Endodermal cell (in vitro differentiated cells): Measurements from ENCODE around the gene BCL11A. TPM values are rescaled to one million over a fixed set of nuclear protein-coding genes. Genes with fewer than 3 reads are reported as not detected.

Experiments
- DNase-seq: peaks from one replicate; pipeline ENCODE4 v3.0.0-alpha.2; 2017
- H3K27ac ChIP-seq: 2 replicates; pipeline ENCODE4 v1.5.1; 2013; ENCODE audit warnings: mild to moderate bottlenecking, low read depth, low read length, moderate library complexity
- H3K27me3 ChIP-seq: 2 replicates; pipeline ENCODE4 v1.6.1; 2013; ENCODE audit warnings: mild to moderate bottlenecking, low read length, moderate library complexity; ENCODE audit not compliant: insufficient read depth, control insufficient read depth, poor library complexity, severe bottlenecking
- H3K36me3 ChIP-seq: 2 replicates; pipeline ENCODE4 v1.7.0; 2013; ENCODE audit warnings: mild to moderate bottlenecking, low read length, moderate library complexity; ENCODE audit not compliant: control insufficient read depth, insufficient read depth
- H3K4me1 ChIP-seq: one replicate; pipeline ENCODE4 v1.7.0; 2013; ENCODE audit warnings: low read length; ENCODE audit not compliant: control insufficient read depth, insufficient read depth
- H3K4me3 ChIP-seq: 2 replicates; pipeline ENCODE4 v1.5.1; 2013; ENCODE audit warnings: mild to moderate bottlenecking, low read length, moderate library complexity
- H3K9ac ChIP-seq: 2 replicates; pipeline ENCODE4 v1.6.1; 2013; ENCODE audit warnings: mild to moderate bottlenecking, low read length, moderate library complexity; ENCODE audit not compliant: poor library complexity, severe bottlenecking; ENCODE audit errors: extremely low read depth
- H3K9me3 ChIP-seq: 2 replicates; pipeline ENCODE4 v1.6.1; 2013; ENCODE audit warnings: mild to moderate bottlenecking, low read length, moderate library complexity; ENCODE audit not compliant: control insufficient read depth
- H3K27ac Mint-ChIP-seq: 2 replicates; pipeline ENCODE4 v1.8.0; 2020; ENCODE audit warnings: mixed read lengths
- H3K27me3 Mint-ChIP-seq: 2 replicates; pipeline ENCODE4 v1.8.0; 2021; ENCODE audit warnings: mild to moderate bottlenecking, mixed read lengths; ENCODE audit not compliant: insufficient read depth
- H3K36me3 Mint-ChIP-seq: 2 replicates; pipeline ENCODE4 v1.8.0; 2020; ENCODE audit warnings: low read depth, mixed read lengths
- H3K4me1 Mint-ChIP-seq: 2 replicates; pipeline ENCODE4 v1.8.0; 2020; ENCODE audit warnings: mixed read lengths
- H3K4me3 Mint-ChIP-seq: 2 replicates; pipeline ENCODE4 v1.8.0; 2020; ENCODE audit warnings: mild to moderate bottlenecking, moderate library complexity, mixed read lengths
- H3K9me3 Mint-ChIP-seq: 2 replicates; pipeline ENCODE4 v1.8.0; 2020; ENCODE audit warnings: mild to moderate bottlenecking, mixed read lengths
- WGBS, 2 experiments: methylation state at CpG; one replicate each; pipeline versions ENCODE4 v1.1.5 to v1.1.7; 2013; ENCODE audit warnings: missing lambda C conversion rate in 2 of 2, mixed read lengths in 1 of 2; ENCODE audit not compliant: insufficient coverage in 1 of 2, insufficient read length in 1 of 2; 5-methylcytosine and 5-hydroxymethylcytosine counted together
- total RNA-seq, 2 donors: library from RNA; stranded (reverse); fragmentation: NEBNext Ultra II Directional in 1 of 2; extraction: Animal tissue kit (Norgen Biotek cat#: 25700) in 1 of 2; gene quantifications; 2 replicates in 1 of 2; 3 replicates in 1 of 2; pipeline ENCODE4 v1.2.1, GENCODE V29; 2021
- TF ChIP-seq, protein P1 (sequence below): fragments of 200-600 bp; sonication (generic); conservative IDR thresholded peaks from 2 replicates; pipeline ENCODE4 v1.5.0; 2021; ENCODE audit warnings: antibody characterized with exemption, mild to moderate bottlenecking

Gene BCL11A
- total RNA-seq, 2 donors from 2014 or later = 14.7 to 16.3 TPM

GRCh38 chr2:60493804-60494387, 59.6 kb downstream of the BCL11A start:
- Mint-ChIP-seq H3K4me3 (no peak overlapping the region), H3K4me1 (peaks cover 13% of the 10 kb centered on the region), H3K9me3 (no peaks in the 10 kb centered on the region), H3K27ac (no peak overlapping the region), H3K36me3 (no peaks in the 10 kb centered on the region), H3K27me3 (peaks cover 5% of the 10 kb centered on the region)
- H3K27me3 ChIP-seq = no peaks in the 10 kb centered on the region
- H3K4me3 ChIP-seq = no peak overlapping the region
- 82 to 94% methylated on average over 1 to 4 of the region's 4 CpGs for WGBS, 2 experiments
- no peaks in the 10 kb centered on the region for H3K36me3 ChIP-seq
- no peak for DNase-seq
- TF ChIP-seq, protein P1, sequence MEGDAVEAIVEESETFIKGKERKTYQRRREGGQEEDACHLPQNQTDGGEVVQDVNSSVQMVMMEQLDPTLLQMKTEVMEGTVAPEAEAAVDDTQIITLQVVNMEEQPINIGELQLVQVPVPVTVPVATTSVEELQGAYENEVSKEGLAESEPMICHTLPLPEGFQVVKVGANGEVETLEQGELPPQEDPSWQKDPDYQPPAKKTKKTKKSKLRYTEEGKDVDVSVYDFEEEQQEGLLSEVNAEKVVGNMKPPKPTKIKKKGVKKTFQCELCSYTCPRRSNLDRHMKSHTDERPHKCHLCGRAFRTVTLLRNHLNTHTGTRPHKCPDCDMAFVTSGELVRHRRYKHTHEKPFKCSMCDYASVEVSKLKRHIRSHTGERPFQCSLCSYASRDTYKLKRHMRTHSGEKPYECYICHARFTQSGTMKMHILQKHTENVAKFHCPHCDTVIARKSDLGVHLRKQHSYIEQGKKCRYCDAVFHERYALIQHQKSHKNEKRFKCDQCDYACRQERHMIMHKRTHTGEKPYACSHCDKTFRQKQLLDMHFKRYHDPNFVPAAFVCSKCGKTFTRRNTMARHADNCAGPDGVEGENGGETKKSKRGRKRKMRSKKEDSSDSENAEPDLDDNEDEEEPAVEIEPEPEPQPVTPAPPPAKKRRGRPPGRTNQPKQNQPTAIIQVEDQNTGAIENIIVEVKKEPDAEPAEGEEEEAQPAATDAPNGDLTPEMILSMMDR = no peak
- no peaks in the 10 kb centered on the region for H3K9me3 ChIP-seq
- no peaks in the 10 kb centered on the region for H3K4me1 ChIP-seq
- no peak overlapping the region for H3K27ac ChIP-seq
- no peak overlapping the region for H3K9ac ChIP-seq

DNA sequence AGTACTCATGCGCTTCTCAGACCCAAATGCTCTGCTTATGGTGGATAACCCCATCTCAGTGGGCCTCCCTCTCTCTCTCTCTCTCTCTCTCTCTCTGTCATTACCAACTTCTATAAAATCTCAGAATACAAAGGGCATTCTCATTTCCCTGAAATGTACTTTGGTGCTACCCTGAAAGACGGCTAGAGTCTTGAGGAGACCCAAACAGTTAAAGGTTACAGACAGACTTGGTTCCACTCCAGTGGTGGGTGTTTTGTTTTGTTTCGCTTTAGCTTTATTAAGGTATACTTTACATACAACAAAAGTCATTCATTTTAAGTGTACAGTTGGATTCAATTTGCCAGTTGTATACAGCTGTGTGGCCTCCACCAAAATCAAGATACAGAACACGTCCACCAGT, 60.9 kb downstream of the BCL11A start:
- Histone ChIP-seq H3K9ac (no peak overlapping the region), H3K36me3 (no peaks in the 10 kb centered on the region), H3K4me3 (no peak overlapping the region), H3K27me3 (no peaks in the 10 kb centered on the region), H3K27ac (no peak overlapping the region), H3K9me3 (no peaks in the 10 kb centered on the region), H3K4me1 (no peaks in the 10 kb centered on the region)
- Mint-ChIP-seq H3K36me3 (no peaks in the 10 kb centered on the region), H3K27me3 (peaks cover 5% of the 10 kb centered on the region), H3K9me3 (no peaks in the 10 kb centered on the region), H3K4me3 (no peak overlapping the region), H3K27ac (no peak overlapping the region), H3K4me1 (peaks cover 11% of the 10 kb centered on the region)
- DNase-seq = no peak
- TF ChIP-seq, protein P1 = no peak
- WGBS, 2 experiments = 95 to 100% methylated on average over 1 to 3 of the region's 4 CpGs

- H3K9ac ChIP-seq = no peak overlapping the region
- no peak overlapping the region for H3K4me3 Mint-ChIP-seq
- no peaks in the 10 kb centered on the region for H3K9me3 Mint-ChIP-seq
- H3K4me1 ChIP-seq = no peaks in the 10 kb centered on the region
- H3K9me3 ChIP-seq = no peaks in the 10 kb centered on the region
- WGBS, 2 experiments = 95 to 96% methylated on average over 4 of the region's 4 CpGs
- no peak overlapping the region for H3K27ac Mint-ChIP-seq
- no peaks in the 10 kb centered on the region for H3K36me3 Mint-ChIP-seq
- H3K4me3 ChIP-seq = no peak overlapping the region
- no peaks in the 10 kb centered on the region for H3K4me1 Mint-ChIP-seq
- TF ChIP-seq, protein P1 = no peak
- H3K36me3 ChIP-seq = no peaks in the 10 kb centered on the region
- no peaks in the 10 kb centered on the region for H3K27me3 ChIP-seq
- no peak overlapping the region for H3K27ac ChIP-seq
- peaks cover 1% of the 10 kb centered on the region for H3K27me3 Mint-ChIP-seq
- no peak for DNase-seq
Measured at GRCh38 chr2:60490848-60491247, 62.6 kb downstream of the BCL11A start.
